Adrenal gland (tissue), 12 donors: ENCODE data around the gene ACOT12. TPM values are rescaled to one million over a fixed set of nuclear protein-coding genes. Genes with fewer than 3 reads are reported as not detected.

ENCODE experiments used
- DNase-seq, 7 donors: peaks; one replicate each; pipeline ENCODE4 v3.0.0-alpha.2; 2019 to 2020
- H3K27ac ChIP-seq, 5 donors: fragments of 200-600 bp; sonication (generic) in 4 of 5; 1 replicate in 3 of 5; 2 replicates in 2 of 5; pipeline versions ENCODE4 v1.5.1 to v1.8.0; 2016 to 2020; ENCODE audit warnings: mild to moderate bottlenecking in 1 of 5
- H3K27me3 ChIP-seq: fragments of 200-600 bp; 2 replicates; pipeline ENCODE4 v1.8.0; 2021
- H3K36me3 ChIP-seq, 2 donors: fragments of 200-600 bp; replicated peaks in 1 of 2; 1 replicate in 1 of 2; 2 replicates in 1 of 2; pipeline versions ENCODE4 v1.5.1 to v1.8.0; 2018 to 2022
- H3K4me1 ChIP-seq, 2 donors: fragments of 200-600 bp; replicated peaks in 1 of 2; 1 replicate in 1 of 2; 2 replicates in 1 of 2; pipeline versions ENCODE4 v1.5.1 to v1.8.0; 2018 to 2021
- H3K4me3 ChIP-seq, 4 donors: fragments of 200-600 bp; sonication (generic) in 3 of 4; one replicate each; pipeline ENCODE4 v1.5.1; 2016 to 2018
- H3K9me3 ChIP-seq, 3 donors: fragments of 200-600 bp; sonication (generic) in 1 of 3; replicated peaks in 1 of 3; 1 replicate in 2 of 3; 2 replicates in 1 of 3; pipeline versions ENCODE4 v1.5.1 to v1.8.0; 2016 to 2021
- POLR2A ChIP-seq, 2 donors: fragments of 450-650 bp; IDR thresholded peaks; one replicate each; pipeline ENCODE4 v1.6.1; 2017; ENCODE audit warnings: antibody characterized with exemption in 2 of 2, mild to moderate bottlenecking in 2 of 2, moderate library complexity in 1 of 2
- WGBS, 4 donors: extraction: QIAGEN DNeasy Blood & Tissue Kit in 2 of 4; methylation state at CpG; one replicate each; pipeline versions ENCODE4 v1.1.5 to v1.1.7; 2013 to 2017; 5-methylcytosine and 5-hydroxymethylcytosine counted together
- intact Hi-C, 2 donors: fragments of 100-400 bp; cut with DNase I; formaldehyde crosslinking; loops; one replicate each; pipeline versions ENCODE4 v1.14.1 to v1.15.0; 2022 to 2023
- polyA plus RNA-seq, 3 donors: library from polyadenylated mRNA; stranded (reverse); fragments of 200-250 nt in 2 of 3; fragments of 350-450 nt in 1 of 3; fragmentation: Illumina TruSeq in 1 of 3; extraction: RNeasy Lipid Tissue Mini Kit (QIAGEN cat#74804) in 1 of 3; gene quantifications; one replicate each; pipeline ENCODE4 v1.2.3, GENCODE V29; 2013 to 2014
- total RNA-seq, 9 donors: library from RNA; depleted of rRNA in 4 of 9; stranded (reverse); fragments of >200 nt in 4 of 9; fragments of 120-200 nt in 1 of 9; fragmentation: NEBNext Ultra II Directional in 1 of 9; extraction: Animal tissue kit (Norgen Biotek cat#: 25700) in 1 of 9; gene quantifications; one replicate each; pipeline versions ENCODE4 v1.1.0 to v1.2.4, GENCODE V29; 2013 to 2023
- TF ChIP-seq, protein P1 (sequence below), 6 experiments: fragments of 450-650 bp in 4 of 6; fragments of 200-600 bp in 2 of 6; sonication (generic) in 1 of 6; IDR thresholded peaks; 1 replicate in 5 of 6; 2 replicates in 1 of 6; pipeline versions ENCODE4 v1.5.1 to v1.8.0; 2016 to 2021; ENCODE audit warnings: antibody characterized with exemption in 6 of 6, mild to moderate bottlenecking in 2 of 6, moderate library complexity in 1 of 6
- donor health status: healthy with polysubstance abuse.
- donor health status: Bipolar disorder and iron deficiency.
- donor health status: DM: yes; HTN: yes; CAD: no.
- donor health status: DM: no; HTN: no; CAD: no.
- donor health status: DM: no; HTN: no; CAD: no.
- donor health status: DM: yes; HTN: yes; CAD: no.

Gene ACOT12
- total and polyA plus RNA-seq, 12 donors, result not detected

- DNase-seq, result no peak
- TF ChIP-seq, protein P1, sequence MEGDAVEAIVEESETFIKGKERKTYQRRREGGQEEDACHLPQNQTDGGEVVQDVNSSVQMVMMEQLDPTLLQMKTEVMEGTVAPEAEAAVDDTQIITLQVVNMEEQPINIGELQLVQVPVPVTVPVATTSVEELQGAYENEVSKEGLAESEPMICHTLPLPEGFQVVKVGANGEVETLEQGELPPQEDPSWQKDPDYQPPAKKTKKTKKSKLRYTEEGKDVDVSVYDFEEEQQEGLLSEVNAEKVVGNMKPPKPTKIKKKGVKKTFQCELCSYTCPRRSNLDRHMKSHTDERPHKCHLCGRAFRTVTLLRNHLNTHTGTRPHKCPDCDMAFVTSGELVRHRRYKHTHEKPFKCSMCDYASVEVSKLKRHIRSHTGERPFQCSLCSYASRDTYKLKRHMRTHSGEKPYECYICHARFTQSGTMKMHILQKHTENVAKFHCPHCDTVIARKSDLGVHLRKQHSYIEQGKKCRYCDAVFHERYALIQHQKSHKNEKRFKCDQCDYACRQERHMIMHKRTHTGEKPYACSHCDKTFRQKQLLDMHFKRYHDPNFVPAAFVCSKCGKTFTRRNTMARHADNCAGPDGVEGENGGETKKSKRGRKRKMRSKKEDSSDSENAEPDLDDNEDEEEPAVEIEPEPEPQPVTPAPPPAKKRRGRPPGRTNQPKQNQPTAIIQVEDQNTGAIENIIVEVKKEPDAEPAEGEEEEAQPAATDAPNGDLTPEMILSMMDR (IDR thresholded peaks at IDR 0.05), result no peak
- TF ChIP-seq POLR2A (IDR thresholded peaks at IDR 0.05), result no peak
- no peak overlapping the region for H3K4me3 ChIP-seq
- H3K27ac ChIP-seq, result no peak overlapping the region
- H3K36me3 ChIP-seq, result no peaks in the 10 kb centered on the region
- no peaks in the 10 kb centered on the region for H3K4me1 ChIP-seq
- H3K9me3 ChIP-seq, result no peaks in the 10 kb centered on the region
- intact Hi-C loops, result no loop called here
- WGBS, 4 donors, result 75 to 90% (median 87%) methylated on average over 4 of the region's 4 CpGs
- no peaks in the 10 kb centered on the region for H3K27me3 ChIP-seq
Measured at GRCh38 chr5:81360640-81361039, 33.3 kb downstream of the ACOT12 start.

DNA sequence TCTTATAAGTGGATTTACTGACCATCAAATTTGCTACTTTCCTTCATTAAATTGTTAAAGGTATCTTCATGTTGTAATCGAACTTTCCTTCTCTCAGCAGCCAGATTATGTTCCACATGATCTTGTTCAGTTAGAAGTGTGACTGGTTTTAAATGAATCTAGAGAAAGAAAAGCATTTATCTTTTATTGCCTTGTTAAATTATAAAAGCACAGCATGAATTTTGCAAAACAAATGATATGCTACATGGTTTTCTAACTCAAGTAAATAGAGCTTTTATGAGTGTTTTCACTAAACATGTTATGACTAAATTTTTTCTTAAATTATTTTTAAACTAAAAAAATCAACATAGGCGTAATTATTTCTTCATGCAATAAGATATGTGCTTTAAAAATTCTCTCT lies 34.1 kb downstream of the ACOT12 start:
- intact Hi-C loops, result no loop called here
- no peak for TF ChIP-seq POLR2A (IDR thresholded peaks at IDR 0.05)
- TF ChIP-seq, protein P1 (IDR thresholded peaks at IDR 0.05), result no peak
- Histone ChIP-seq H3K4me3 (no peak overlapping the region), H3K4me1 (no peaks in the 10 kb centered on the region), H3K9me3 (no peaks in the 10 kb centered on the region), H3K27ac (no peak overlapping the region), H3K36me3 (no peaks in the 10 kb centered on the region), H3K27me3 (no peaks in the 10 kb centered on the region)
- WGBS, 4 donors, result 66 to 80% (median 72%) methylated on average over 2 of the region's 2 CpGs
- DNase-seq, result no peak

DNA sequence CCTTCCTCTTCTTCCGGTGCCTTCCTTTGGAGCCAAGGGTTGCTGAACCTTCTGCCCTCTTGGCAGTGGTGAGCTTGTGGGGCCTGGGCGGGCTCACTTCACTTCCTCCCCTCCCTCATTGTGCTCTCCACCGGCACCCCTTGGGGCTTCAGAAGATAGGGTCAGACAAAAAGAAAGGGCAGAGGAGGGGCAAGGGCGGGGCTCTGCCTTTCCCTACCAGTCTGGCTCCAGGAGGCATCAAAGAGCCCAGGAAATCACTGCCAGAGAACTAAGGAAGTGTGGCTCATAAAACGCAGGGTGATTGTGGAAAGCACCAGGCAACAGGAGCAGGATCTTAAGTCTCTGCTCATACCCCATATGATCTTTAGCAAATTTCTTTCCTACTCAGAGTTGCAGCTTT lies 34.8 kb downstream of the ACOT12 start:
- no peaks in the 10 kb centered on the region for H3K4me1 ChIP-seq
- no peak overlapping the region for H3K27ac ChIP-seq
- no peaks in the 10 kb centered on the region for H3K9me3 ChIP-seq
- no peak for TF ChIP-seq POLR2A (IDR thresholded peaks at IDR 0.05)
- no peak overlapping the region for H3K4me3 ChIP-seq
- no peaks in the 10 kb centered on the region for H3K36me3 ChIP-seq
- H3K27me3 ChIP-seq, result no peaks in the 10 kb centered on the region
- intact Hi-C loops, result no loop called here
- 43 to 52% (median 50%) methylated on average over 5 of the region's 5 CpGs for WGBS, 4 donors
- no peak for DNase-seq

GRCh38 chr5:81355291-81356251 lies 38.4 kb downstream of the ACOT12 start:
- Histone ChIP-seq H3K9me3 (no peaks in the 10 kb centered on the region), H3K27ac (no peak overlapping the region), H3K36me3 (no peaks in the 10 kb centered on the region), H3K4me3 (no peak overlapping the region), H3K4me1 (no peaks in the 10 kb centered on the region), H3K27me3 (no peaks in the 10 kb centered on the region)
- intact Hi-C loops, result no loop called here
- no peak for DNase-seq
- WGBS, 4 donors, result 73 to 85% (median 77%) methylated on average over 11 of the region's 11 CpGs
- TF ChIP-seq, protein P1 (IDR thresholded peaks at IDR 0.05), result no peak
- TF ChIP-seq POLR2A (IDR thresholded peaks at IDR 0.05), result no peak
